Spleen (tissue), 11 donors: ENCODE measurements around the gene ZNF646. TPM values are rescaled to one million over a fixed set of nuclear protein-coding genes. Genes with fewer than 3 reads are reported as not detected.
A peak's percentile ranks its signal among the peaks of the same experiment; 100 is the strongest.

Experiments
- DNase-seq: peaks from one replicate; pipeline ENCODE4 v3.0.0-alpha.2; 2020
- H3K27ac ChIP-seq, 8 donors: fragments of 200-600 bp; sonication (generic) in 7 of 8; 1 replicate in 4 of 8; 2 replicates in 4 of 8; pipeline versions ENCODE4 v1.5.0 to v1.8.0; 2016 to 2021; ENCODE audit warnings: inconsistent platforms in 4 of 8, mild to moderate bottlenecking in 4 of 8, moderate library complexity in 1 of 8
- H3K27me3 ChIP-seq, 7 donors: fragments of 200-600 bp; sonication (generic) in 6 of 7; replicated peaks in 1 of 7; 1 replicate in 4 of 7; 2 replicates in 3 of 7; pipeline versions ENCODE4 v1.5.0 to v1.8.0; 2016 to 2021; ENCODE audit warnings: inconsistent platforms in 3 of 7, mild to moderate bottlenecking in 1 of 7
- H3K36me3 ChIP-seq, 6 donors: fragments of 200-600 bp; sonication (generic) in 5 of 6; 1 replicate in 4 of 6; 2 replicates in 2 of 6; pipeline versions ENCODE4 v1.5.0 to v1.8.0; 2016 to 2021; ENCODE audit warnings: inconsistent platforms in 2 of 6
- H3K4me1 ChIP-seq, 6 donors: fragments of 200-600 bp; sonication (generic) in 5 of 6; 1 replicate in 3 of 6; 2 replicates in 3 of 6; pipeline versions ENCODE4 v1.5.0 to v1.8.0; 2016 to 2021; ENCODE audit warnings: inconsistent platforms in 3 of 6
- H3K4me3 ChIP-seq, 8 donors: fragments of 200-600 bp; sonication (generic) in 7 of 8; 1 replicate in 4 of 8; 2 replicates in 4 of 8; pipeline versions ENCODE4 v1.5.0 to v1.8.0; 2016 to 2021; ENCODE audit warnings: inconsistent platforms in 4 of 8, mild to moderate bottlenecking in 4 of 8, moderate library complexity in 2 of 8
- H3K9me3 ChIP-seq, 8 donors: fragments of 200-600 bp; sonication (generic) in 7 of 8; 1 replicate in 4 of 8; 2 replicates in 4 of 8; pipeline versions ENCODE4 v1.5.0 to v1.8.0; 2016 to 2021; ENCODE audit warnings: inconsistent platforms in 4 of 8
- CTCF ChIP-seq, 11 experiments: fragments of 200-600 bp in 7 of 11; fragments of 450-650 bp in 4 of 11; sonication (generic) in 4 of 11; IDR thresholded peaks in 8 of 11; conservative IDR thresholded peaks in 3 of 11; 1 replicate in 7 of 11; 2 replicates in 4 of 11; pipeline versions ENCODE4 v1.4.0 to v1.8.0; 2016 to 2021; ENCODE audit warnings: antibody characterized with exemption in 11 of 11, inconsistent platforms in 4 of 11, mild to moderate bottlenecking in 1 of 11
- POLR2A ChIP-seq, 3 donors: fragments of 450-650 bp; IDR thresholded peaks; one replicate each; pipeline ENCODE4 v1.5.1; 2017; ENCODE audit warnings: antibody characterized with exemption in 3 of 3, mild to moderate bottlenecking in 1 of 3
- POLR2AphosphoS5 ChIP-seq, 3 donors: sonication (generic); formaldehyde crosslinking; IDR thresholded peaks; one replicate each; pipeline ENCODE4 v1.5.1; 2017; ENCODE audit warnings: antibody characterized with exemption in 3 of 3
- WGBS, 5 donors: extraction: QIAGEN DNeasy Blood & Tissue Kit in 3 of 5; methylation state at CpG; one replicate each; pipeline versions ENCODE4 v1.1.5 to v1.1.7; 2013 to 2018; 5-methylcytosine and 5-hydroxymethylcytosine counted together
- intact Hi-C: fragments of 100-400 bp; cut with DNase I; formaldehyde crosslinking; loops from one replicate; pipeline ENCODE4 v1.15.0; 2023; ENCODE audit warnings: low total_unique reads
- polyA plus RNA-seq, 3 donors: library from polyadenylated mRNA; stranded (reverse); fragments of 200-250 nt; gene quantifications; one replicate each; pipeline ENCODE4 v1.2.1, GENCODE V29; 2013
- total RNA-seq, 7 donors: library from RNA; depleted of rRNA in 3 of 7; stranded (reverse); fragments of >200 nt in 3 of 7; fragmentation: NEBNext Ultra II Directional in 4 of 7; extraction: Animal tissue kit (Norgen Biotek cat#: 25700) in 4 of 7; gene quantifications; one replicate each; pipeline versions ENCODE4 v1.1.0 to v1.2.1, GENCODE V29; 2016 to 2021
- donor health status: healthy with polysubstance abuse.
- donor health status: DM: no; HTN: no; CAD: no; lungs with moderate emphysema.
- donor health status: DM: no; HTN: no; CAD: no.
- donor health status: Bipolar disorder and iron deficiency.
- donor health status: healthy.
- donor health status: DM: no; HTN: no; CAD: no.
- donor health status: DM: yes; HTN: yes; CAD: no.

Gene ZNF646
- total and polyA plus RNA-seq, 10 donors: 3.2 to 28.4 (median 24.4) TPM

GRCh38 chr16:31083981-31084380 is 9.8 kb downstream of the ZNF646 start:
- H3K4me1 ChIP-seq: peaks cover 0 to 47% (median 19%) of the 10 kb centered on the region in 6 donors
- intact Hi-C loops: no loop called here

GRCh38 chr16:31084584-31085302 is 10.5 kb downstream of the ZNF646 start:
- Histone ChIP-seq H3K36me3 (peaks cover 0 to 99% (median 52%) of the 10 kb centered on the region in 6 donors), H3K27ac (no peak overlapping the region), H3K4me1 (peaks cover 0 to 39% (median 16%) of the 10 kb centered on the region in 6 donors), H3K9me3 (no peaks in the 10 kb centered on the region), H3K4me3 (no peak overlapping the region), H3K27me3 (no peaks in the 10 kb centered on the region)
- intact Hi-C loops: no loop called here
- 86 to 96% (median 93%) methylated on average over 3 to 16 of the region's 16 CpGs for WGBS, 5 donors
- peak; percentile 69 for DNase-seq
- no peak for TF ChIP-seq CTCF (IDR thresholded peaks at IDR 0.05 in 8 of 11, conservative IDR thresholded peaks at IDR 0.05 in 3 of 11)
- TF ChIP-seq POLR2AphosphoS5 (IDR thresholded peaks at IDR 0.05): peak; percentile 19 to 71 (median 27)

More at GRCh38 chr16:31083981-31084380, 9.8 kb downstream of the ZNF646 start:
- DNase-seq: peak; percentile 74
- H3K27me3 ChIP-seq: no peaks in the 10 kb centered on the region
- peaks cover 0 to 99% (median 59%) of the 10 kb centered on the region in 6 donors for H3K36me3 ChIP-seq
- no peak overlapping the region for H3K27ac ChIP-seq
- 85 to 93% (median 92%) methylated on average over 5 to 13 of the region's 13 CpGs for WGBS, 5 donors
- no peaks in the 10 kb centered on the region for H3K9me3 ChIP-seq
- no peak for TF ChIP-seq POLR2A (IDR thresholded peaks at IDR 0.05)
- TF ChIP-seq POLR2AphosphoS5 (IDR thresholded peaks at IDR 0.05): peak in 1 of 3 donors; percentile 6
- H3K4me3 ChIP-seq: no peak overlapping the region

- Histone ChIP-seq H3K27ac (no peak overlapping the region), H3K9me3 (no peaks in the 10 kb centered on the region), H3K4me1 (peaks cover 0 to 34% (median 15%) of the 10 kb centered on the region in 6 donors), H3K36me3 (peaks cover 0 to 99% (median 48%) of the 10 kb centered on the region in 6 donors), H3K27me3 (no peaks in the 10 kb centered on the region), H3K4me3 (no peak overlapping the region)
- TF ChIP-seq POLR2A (IDR thresholded peaks at IDR 0.05): no peak
- TF ChIP-seq POLR2AphosphoS5 (IDR thresholded peaks at IDR 0.05): no peak
- no peak for TF ChIP-seq CTCF (IDR thresholded peaks at IDR 0.05 in 8 of 11, conservative IDR thresholded peaks at IDR 0.05 in 3 of 11)
- intact Hi-C loops: no loop called here
- 83 to 91% (median 87%) methylated on average over 8 of the region's 8 CpGs for WGBS, 5 donors
- DNase-seq: no peak
These were observed 11.2 kb downstream of the ZNF646 start for GRCh38 chr16:31085411-31085810.

DNA sequence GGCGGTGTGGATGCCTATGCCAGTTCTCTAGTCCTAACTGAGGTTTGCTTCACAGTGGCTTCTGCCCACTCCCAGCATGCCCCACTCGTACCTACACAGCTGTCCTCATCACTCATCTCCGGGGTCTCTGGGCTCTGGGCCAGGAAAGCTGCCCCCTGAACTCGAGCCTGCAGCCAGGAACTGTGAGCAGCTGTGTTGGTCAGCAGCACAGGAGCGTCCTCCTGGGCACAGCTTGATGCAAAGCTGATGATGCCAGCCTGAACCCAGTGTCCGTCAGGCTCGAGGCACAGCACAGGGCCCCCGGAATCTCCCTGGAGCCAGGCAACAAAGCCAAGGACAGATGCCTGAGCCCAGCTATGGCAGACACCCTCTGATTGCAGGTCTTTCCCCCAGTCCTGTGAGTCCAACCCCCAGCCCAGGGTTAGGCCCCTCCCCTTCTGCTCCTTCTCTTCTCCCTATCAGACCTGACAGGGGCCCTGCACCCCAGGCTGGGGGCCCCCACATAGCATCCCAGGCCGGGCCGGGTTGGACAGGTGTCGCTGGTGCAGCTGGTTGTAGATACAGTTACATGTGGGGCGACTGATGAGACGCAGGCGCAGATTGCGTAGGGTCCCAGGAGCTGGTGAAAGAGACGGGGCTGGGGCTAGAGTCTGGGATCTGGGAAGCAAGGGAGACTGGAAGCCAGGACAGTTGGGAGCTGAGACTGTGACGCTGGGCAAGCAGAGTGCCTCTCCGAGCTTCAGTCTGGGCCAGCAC is 11.8 kb downstream of the ZNF646 start:
- H3K27ac ChIP-seq: no peak overlapping the region
- intact Hi-C loops: no loop called here
- no peak overlapping the region for H3K4me3 ChIP-seq
- WGBS, 5 donors: 89 to 93% (median 90%) methylated on average over 15 to 18 of the region's 18 CpGs
- TF ChIP-seq POLR2AphosphoS5 (IDR thresholded peaks at IDR 0.05) (peak in 1 of 3 donors; percentile 41), POLR2A (IDR thresholded peaks at IDR 0.05) (no peak)
- peaks cover 0 to 99% (median 48%) of the 10 kb centered on the region in 6 donors for H3K36me3 ChIP-seq
- peaks cover 0 to 28% (median 12%) of the 10 kb centered on the region in 6 donors for H3K4me1 ChIP-seq
- H3K27me3 ChIP-seq: no peaks in the 10 kb centered on the region
- peak; percentile 67 for DNase-seq
- no peaks in the 10 kb centered on the region for H3K9me3 ChIP-seq

GRCh38 chr16:31086629-31086906 is 12.3 kb downstream of the ZNF646 start:
- Histone ChIP-seq H3K9me3 (no peaks in the 10 kb centered on the region), H3K4me3 (no peak overlapping the region), H3K36me3 (peaks cover 0 to 99% (median 46%) of the 10 kb centered on the region in 6 donors), H3K4me1 (peaks cover 0 to 22% (median 10%) of the 10 kb centered on the region in 6 donors), H3K27me3 (no peaks in the 10 kb centered on the region), H3K27ac (no peak overlapping the region)
- peak; percentile 65 for DNase-seq
- 81 to 97% (median 93%) methylated on average over 4 to 6 of the region's 6 CpGs for WGBS, 5 donors
- TF ChIP-seq POLR2A (IDR thresholded peaks at IDR 0.05) (no peak), POLR2AphosphoS5 (IDR thresholded peaks at IDR 0.05) (peak in 1 of 3 donors; percentile 8), CTCF (IDR thresholded peaks at IDR 0.05 in 8 of 11, conservative IDR thresholded peaks at IDR 0.05 in 3 of 11) (no peak)
- intact Hi-C loops: no loop called here
